Calu3 (cell line): ENCODE results near the gene PAX9. TPM values are rescaled to one million over a fixed set of nuclear protein-coding genes. Genes with fewer than 3 reads are reported as not detected.

Source experiments
- BruUV-seq: library from RNA; stranded (reverse); fragments of 400-500 nt; replicated peaks from 2 replicates; lab custom pipeline; 2021; lab: Mats Ljungman, UMichigan
- CTCF ChIA-PET: fragments of 300-600 bp; sonication (Branson Sonifier 250); formaldehyde crosslinking; loops from one replicate; lab custom pipeline; 2022; ENCODE audit warnings: antibody characterized with exemption; lab: Charles Lee
- DNase-seq: peaks from one replicate; pipeline ENCODE4 v3.0.0; 2022
- H3K27ac Mint-ChIP-seq: one replicate; pipeline ENCODE4 v1.8.0; 2022; ENCODE audit warnings: mixed read lengths; ENCODE audit not compliant: unreplicated experiment
- H3K27me3 Mint-ChIP-seq: one replicate; pipeline ENCODE4 v1.8.0; 2022; ENCODE audit warnings: mixed read lengths; ENCODE audit not compliant: unreplicated experiment
- H3K36me3 Mint-ChIP-seq: one replicate; pipeline ENCODE4 v1.8.0; 2022; ENCODE audit warnings: mild to moderate bottlenecking, moderate library complexity, mixed read lengths; ENCODE audit not compliant: insufficient read depth, unreplicated experiment
- H3K4me1 Mint-ChIP-seq: one replicate; pipeline ENCODE4 v1.8.0; 2022; ENCODE audit warnings: mild to moderate bottlenecking, low read depth, mixed read lengths; ENCODE audit not compliant: unreplicated experiment
- H3K4me3 Mint-ChIP-seq: one replicate; pipeline ENCODE4 v1.8.0; 2022; ENCODE audit warnings: mild to moderate bottlenecking, low read depth, moderate library complexity, mixed read lengths; ENCODE audit not compliant: unreplicated experiment
- H3K9me3 Mint-ChIP-seq: one replicate; pipeline ENCODE4 v1.8.0; 2022; ENCODE audit warnings: low read depth, mixed read lengths; ENCODE audit not compliant: unreplicated experiment
- CTCF ChIP-seq: fragments of 200-600 bp; IDR thresholded peaks from one replicate; pipeline ENCODE4 v1.8.0; 2022; ENCODE audit warnings: antibody characterized with exemption; ENCODE audit not compliant: unreplicated experiment
- intact Hi-C: fragments of 100-400 bp; cut with micrococcal nuclease; formaldehyde crosslinking; loops from one replicate; pipeline ENCODE4 v1.10.0; 2022; ENCODE audit not compliant: unreplicated experiment
- total RNA-seq: library from RNA; stranded (reverse); gene quantifications from 2 replicates; pipeline ENCODE4 v1.2.3, GENCODE V29; 2022

PAX9 gene
- total RNA-seq, 1 experiment from 2014 or later = 4.5 TPM

- Mint-ChIP-seq H3K36me3 (no peaks in the 10 kb centered on the region), H3K9me3 (no peaks in the 10 kb centered on the region), H3K4me3 (no peak overlapping the region), H3K27ac (no peak overlapping the region), H3K27me3 (no peaks in the 10 kb centered on the region), H3K4me1 (no peaks in the 10 kb centered on the region)
- no peak for TF ChIP-seq CTCF
- intact Hi-C loops = no loop called here
- DNase-seq = no peak
- CTCF ChIA-PET = no interaction called here
- no TSS peak for BruUV-seq
Measured at GRCh38 chr14:36672095-36672494, 10.4 kb downstream of the PAX9 start.

DNA sequence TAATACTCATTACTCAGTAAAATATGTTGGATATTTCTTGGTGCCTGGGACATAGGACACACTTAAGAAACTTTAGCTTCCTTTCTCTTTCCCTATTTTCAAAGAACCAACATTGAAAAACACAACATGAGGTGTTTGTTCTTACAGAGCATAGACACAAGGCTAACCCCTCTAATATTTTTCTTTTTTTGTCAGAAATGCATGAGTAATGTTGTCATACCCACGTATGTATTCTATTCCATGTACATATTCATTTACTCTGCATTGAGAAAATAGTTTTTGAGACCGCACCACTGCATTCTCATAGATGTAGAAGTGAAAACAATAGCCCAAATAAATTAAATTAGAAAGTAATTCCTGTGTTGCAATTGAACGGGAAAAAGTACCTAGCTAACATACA is 13.0 kb downstream of the PAX9 start:
- intact Hi-C loops = no loop called here
- H3K4me1 Mint-ChIP-seq = no peaks in the 10 kb centered on the region
- H3K27ac Mint-ChIP-seq = no peak overlapping the region
- H3K27me3 Mint-ChIP-seq = no peaks in the 10 kb centered on the region
- no peaks in the 10 kb centered on the region for H3K9me3 Mint-ChIP-seq
- no peak overlapping the region for H3K4me3 Mint-ChIP-seq
- H3K36me3 Mint-ChIP-seq = no peaks in the 10 kb centered on the region
- TF ChIP-seq CTCF = no peak
- CTCF ChIA-PET = no interaction called here
- BruUV-seq = no TSS peak
- DNase-seq = no peak

GRCh38 chr14:36675581-36675980 is 13.9 kb downstream of the PAX9 start:
- H3K4me3 Mint-ChIP-seq = no peak overlapping the region
- no peak for TF ChIP-seq CTCF
- H3K9me3 Mint-ChIP-seq = no peaks in the 10 kb centered on the region
- BruUV-seq = no TSS peak
- no peak for DNase-seq
- no peaks in the 10 kb centered on the region for H3K36me3 Mint-ChIP-seq
- intact Hi-C loops = no loop called here
- no peak overlapping the region for H3K27ac Mint-ChIP-seq
- no peaks in the 10 kb centered on the region for H3K4me1 Mint-ChIP-seq
- no peaks in the 10 kb centered on the region for H3K27me3 Mint-ChIP-seq
- CTCF ChIA-PET = no interaction called here

DNA sequence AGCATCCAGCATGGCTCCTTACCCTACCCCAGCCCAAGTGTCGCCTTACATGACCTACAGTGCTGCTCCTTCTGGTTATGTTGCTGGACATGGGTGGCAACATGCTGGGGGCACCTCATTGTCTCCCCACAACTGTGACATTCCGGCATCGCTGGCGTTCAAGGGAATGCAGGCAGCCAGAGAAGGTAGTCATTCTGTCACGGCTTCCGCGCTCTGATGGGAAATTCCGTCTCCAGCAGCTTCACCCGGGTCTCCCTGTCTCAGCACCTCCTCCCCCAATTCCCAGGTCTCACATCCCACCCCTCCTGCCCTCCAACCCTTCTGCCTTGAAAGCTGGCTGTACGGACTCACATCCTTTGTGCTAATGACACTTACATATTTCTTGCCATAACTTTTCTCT is 14.6 kb downstream of the PAX9 start:
- H3K27me3 Mint-ChIP-seq = no peaks in the 10 kb centered on the region
- no peaks in the 10 kb centered on the region for H3K9me3 Mint-ChIP-seq
- no peaks in the 10 kb centered on the region for H3K4me1 Mint-ChIP-seq
- no peak overlapping the region for H3K27ac Mint-ChIP-seq
- H3K36me3 Mint-ChIP-seq = no peaks in the 10 kb centered on the region
- DNase-seq = no peak
- no peak overlapping the region for H3K4me3 Mint-ChIP-seq
- intact Hi-C loops = no loop called here
- no TSS peak for BruUV-seq
- CTCF ChIA-PET = no interaction called here
- TF ChIP-seq CTCF = no peak
